HCT116 (cell line): Measurements from ENCODE around the gene BRPF3. TPM values are rescaled to one million over a fixed set of nuclear protein-coding genes. Genes with fewer than 3 reads are reported as not detected.

Experiments used
- ATAC-seq: fragments of 200-7000 bp; cut with Tn5 transposase; 2 replicates; pipeline ENCODE4 v1.9.1; 2020; ENCODE audit warnings: mild to moderate bottlenecking, moderate library complexity
- BruUV-seq: library from RNA; stranded (reverse); fragments of 400-500 nt; replicated peaks from 2 replicates; lab custom pipeline; 2021; lab: Mats Ljungman, UMichigan
- CTCF ChIA-PET: fragments of 300-600 bp; sonication (Branson Sonifier 250); formaldehyde crosslinking; loops from one replicate; lab custom pipeline; 2021; ENCODE audit warnings: antibody characterized with exemption; lab: Charles Lee
- POLR2A ChIA-PET: fragments of 300-600, 350-600 bp; sonication (Branson Sonifier 250); formaldehyde crosslinking; loops from one replicate; lab custom pipeline; 2021; ENCODE audit warnings: antibody characterized with exemption; lab: Charles Lee
- RAD21 ChIA-PET, 2 experiments: fragments of 300-600 bp; sonication (Branson Sonifier 250); formaldehyde crosslinking; loops; one replicate each; lab custom pipeline; 2023; ENCODE audit warnings: low total read pairs in 2 of 2; ENCODE audit not compliant: uncharacterized antibody in 2 of 2, unreplicated experiment in 2 of 2, low non-redundant PET in 1 of 2; lab: Charles Lee
- DNase-seq: peaks from one replicate; pipeline ENCODE4 v3.0.0-alpha.2; 2010; ENCODE audit warnings: low read depth, low spot score
- H2AFZ ChIP-seq: fragments of 200-600 bp; shearing (Covaris generic), sonication (generic); 2 replicates; pipeline ENCODE4 v1.6.1; 2017; ENCODE audit warnings: low read depth, mixed run types, mixed read lengths, antibody characterized with exemption, low read length; ENCODE audit not compliant: poor library complexity, severe bottlenecking
- H3K27ac ChIP-seq: 2 replicates; pipeline ENCODE4 v1.5.1; 2012; ENCODE audit warnings: low read depth, low read length
- H3K27me3 ChIP-seq: fragments of 200-600 bp; sonication (generic); 2 replicates; pipeline ENCODE4 v1.6.1; 2016; ENCODE audit warnings: mixed run types, low read length, mixed read lengths; ENCODE audit not compliant: insufficient read depth
- H3K36me3 ChIP-seq, 2 experiments: fragments of 200-500 bp in 1 of 2; fragments of 200-600 bp in 1 of 2; sonication (Bioruptor generic) in 1 of 2; sonication (generic) in 1 of 2; 2 replicates each; pipeline versions ENCODE4 v1.5.1 to v1.6.1; 2014 to 2016; ENCODE audit warnings: low read length in 2 of 2, inconsistent platforms in 1 of 2, mixed read lengths in 1 of 2, mixed run types in 1 of 2; ENCODE audit not compliant: insufficient read depth in 2 of 2, control insufficient read depth in 1 of 2
- H3K4me1 ChIP-seq, 2 experiments: fragments of 200-600 bp in 1 of 2; sonication (generic) in 1 of 2; 2 replicates each; pipeline versions ENCODE4 v1.5.1 to v1.6.1; 2012 to 2017; ENCODE audit warnings: low read length in 2 of 2, inconsistent platforms in 1 of 2, mild to moderate bottlenecking in 1 of 2, mixed read lengths in 1 of 2, mixed run types in 1 of 2, moderate library complexity in 1 of 2; ENCODE audit not compliant: insufficient read depth in 2 of 2, control insufficient read depth in 1 of 2
- H3K4me2 ChIP-seq: fragments of 200-600 bp; sonication (generic); 2 replicates; pipeline ENCODE4 v1.6.1; 2017; ENCODE audit warnings: mixed run types, low read length, mixed read lengths
- H3K4me3 ChIP-seq, 2 experiments: fragments of 200-600 bp in 1 of 2; sonication (generic) in 1 of 2; replicated peaks in 1 of 2; 2 replicates each; pipeline ENCODE4 v1.5.1; 2011 to 2016; ENCODE audit warnings: low read length in 2 of 2, control low read depth in 1 of 2, low read depth in 1 of 2, mild to moderate bottlenecking in 1 of 2, mixed read lengths in 1 of 2, mixed run types in 1 of 2
- H3K79me2 ChIP-seq: fragments of 200-600 bp; sonication (generic); 2 replicates; pipeline ENCODE4 v1.6.1; 2017; ENCODE audit warnings: mild to moderate bottlenecking, mixed run types, low read length, moderate library complexity, mixed read lengths; ENCODE audit not compliant: insufficient read depth
- H3K9ac ChIP-seq: fragments of 200-600 bp; sonication (generic); 2 replicates; pipeline ENCODE4 v1.6.1; 2016; ENCODE audit warnings: low read length, mixed read lengths
- H3K9me2 ChIP-seq: fragments of 200-600 bp; sonication (generic), shearing (Covaris generic); 2 replicates; pipeline ENCODE4 v1.6.1; 2017; ENCODE audit warnings: mixed run types, mild to moderate bottlenecking, moderate library complexity; ENCODE audit not compliant: insufficient read depth
- H3K9me3 ChIP-seq, 2 experiments: fragments of 200-500 bp in 1 of 2; fragments of 200-600 bp in 1 of 2; sonication (Bioruptor generic) in 1 of 2; sonication (generic) in 1 of 2; 2 replicates each; pipeline ENCODE4 v1.6.1; 2014 to 2017; ENCODE audit warnings: low read length in 2 of 2, mixed read lengths in 2 of 2, inconsistent platforms in 1 of 2, low read depth in 1 of 2, mild to moderate bottlenecking in 1 of 2, mixed run types in 1 of 2, moderate library complexity in 1 of 2; ENCODE audit not compliant: control insufficient read depth in 1 of 2, insufficient read depth in 1 of 2
- H4K20me1 ChIP-seq: fragments of 200-600 bp; sonication (generic), shearing (Covaris generic); 2 replicates; pipeline ENCODE4 v1.6.1; 2017; ENCODE audit warnings: mixed run types, mild to moderate bottlenecking, moderate library complexity; ENCODE audit not compliant: insufficient read depth
- CTCF ChIP-seq, 3 experiments: fragments of 200-600 bp in 1 of 3; sonication (generic) in 1 of 3; IDR thresholded peaks in 2 of 3; conservative IDR thresholded peaks in 1 of 3; 2 replicates each; pipeline ENCODE4 v1.5.1; 2012 to 2017; ENCODE audit warnings: low read depth in 2 of 3, low read length in 2 of 3, antibody characterized with exemption in 1 of 3, borderline replicate concordance in 1 of 3, control low read depth in 1 of 3, mild to moderate bottlenecking in 1 of 3, mixed read lengths in 1 of 3, mixed run types in 1 of 3, moderate library complexity in 1 of 3; ENCODE audit not compliant: insufficient read depth in 1 of 3
- REST ChIP-seq: IDR thresholded peaks from 2 replicates; pipeline ENCODE4 v1.6.1; 2012; ENCODE audit warnings: low read depth
- TCF7L2 ChIP-seq: IDR thresholded peaks from 2 replicates; pipeline ENCODE4 v1.7.0; 2011; ENCODE audit warnings: borderline replicate concordance, inconsistent platforms; ENCODE audit not compliant: insufficient read depth, insufficient read length; ENCODE audit errors: extremely low read depth
- intact Hi-C: fragments of 100-400 bp; cut with micrococcal nuclease; formaldehyde crosslinking; loops from 2 replicates; pipeline ENCODE4 v1.10.0; 2022
- total RNA-seq: library from RNA; stranded (reverse); gene quantifications from one replicate; pipeline ENCODE4 v1.2.1, GENCODE V29; 2021; ENCODE audit not compliant: unreplicated experiment

Gene BRPF3
- total RNA-seq, 1 experiment from 2014 or later = 20.3 TPM

- Histone ChIP-seq H3K36me3 (no peaks in the 10 kb centered on the region), H3K9ac (no peak overlapping the region), H3K79me2 (no peaks in the 10 kb centered on the region), H3K9me3 (no peaks in the 10 kb centered on the region), H3K4me3 (no peak overlapping the region), H2AFZ (no peak overlapping the region), H3K27me3 (no peaks in the 10 kb centered on the region), H3K27ac (no peak overlapping the region), H4K20me1 (no peaks in the 10 kb centered on the region), H3K4me2 (no peak overlapping the region), H3K9me2 (no peaks in the 10 kb centered on the region), H3K4me1 (peaks cover 0 to 5% of the 10 kb centered on the region in 2 experiments; a peak in 2 of 4 replicates)
- POLR2A ChIA-PET = no interaction called here
- intact Hi-C loops = no loop called here
- no peak for DNase-seq
- RAD21 ChIA-PET = no interaction called here
- no peak for ATAC-seq
- no TSS peak for BruUV-seq
- peak; percentile 100 for TF ChIP-seq TCF7L2
- TF ChIP-seq REST = no peak
- TF ChIP-seq CTCF (IDR thresholded peaks at IDR 0.05 in 2 of 3, conservative IDR thresholded peaks at IDR 0.05 in 1 of 3; ENCODE audit: borderline replicate concordance in 1 of 3, insufficient read depth in 1 of 3, low read depth in 2 of 3, low read length in 2 of 3) = no peak
- CTCF ChIA-PET = no interaction called here
These were observed 43.2 kb downstream of the BRPF3 start for GRCh38 chr6:36239774-36240173.
